ENCODE data around the gene IFRD1.

- no peak for TF ChIP-seq GATA2 (IDR thresholded peaks at IDR 0.05; ENCODE audit: low read depth, low read length)
- TF ChIP-seq GATA3 (IDR thresholded peaks at IDR 0.05; ENCODE audit: low read depth, low read length), result no peak
Measured at GRCh38 chr7:112419543-112420130, 30.6 kb upstream of the IFRD1 start.
